TTC549 (cell line): Measurements from ENCODE around the gene LOXHD1.

Source experiments
- FAIRE-seq: peaks from 2 replicates; lab custom pipeline; 2012; peaks lifted over from hg19 to GRCh38; lab: Jason Lieb, UNC

The LOXHD1 gene

GRCh38 chr18:46445522-46446313 lies 211.3 kb downstream of the LOXHD1 start:
- FAIRE-seq: no peak

- FAIRE-seq: no peak
Measured at GRCh38 chr18:46439037-46439436, 218.0 kb downstream of the LOXHD1 start.

DNA sequence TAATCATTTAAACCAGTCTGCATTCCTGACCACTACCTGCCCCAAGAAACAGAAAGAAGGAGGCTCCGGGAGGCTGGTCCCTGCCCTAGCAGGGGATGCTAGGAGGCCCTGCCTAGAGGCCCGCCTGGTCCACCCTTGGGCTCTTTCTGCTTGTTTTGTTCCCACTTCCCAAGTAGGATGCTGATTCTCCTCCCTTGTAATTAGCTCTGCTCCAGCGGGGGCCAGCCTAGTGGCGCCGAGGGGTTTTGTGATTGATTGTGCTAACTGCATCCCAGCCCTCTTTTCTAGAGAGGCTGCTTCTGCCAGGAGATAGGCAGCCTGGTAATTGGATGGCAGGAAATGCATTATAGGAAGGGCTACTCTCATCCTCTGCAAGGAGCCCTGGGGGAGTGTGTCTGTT lies 220.0 kb downstream of the LOXHD1 start:
- no peak for FAIRE-seq

DNA sequence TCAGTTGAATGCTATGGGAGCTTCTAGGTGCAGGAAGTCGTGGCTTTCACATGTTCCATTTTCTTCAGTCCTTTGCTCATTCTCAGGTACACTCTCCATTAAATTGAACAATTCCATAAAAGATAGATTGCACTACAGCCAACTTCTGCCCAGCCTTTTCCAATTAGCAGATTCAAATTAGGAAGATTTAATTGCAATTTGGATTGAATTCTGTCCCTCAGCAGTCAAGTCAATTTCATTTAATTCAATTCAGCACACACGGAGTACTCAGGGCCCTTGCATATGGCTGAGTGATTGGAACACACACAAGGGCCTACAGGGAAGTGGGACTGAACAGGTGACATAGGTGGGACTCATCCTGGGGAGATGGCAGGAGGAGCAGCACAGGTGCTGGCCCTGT lies 220.4 kb downstream of the LOXHD1 start:
- FAIRE-seq: no peak

DNA sequence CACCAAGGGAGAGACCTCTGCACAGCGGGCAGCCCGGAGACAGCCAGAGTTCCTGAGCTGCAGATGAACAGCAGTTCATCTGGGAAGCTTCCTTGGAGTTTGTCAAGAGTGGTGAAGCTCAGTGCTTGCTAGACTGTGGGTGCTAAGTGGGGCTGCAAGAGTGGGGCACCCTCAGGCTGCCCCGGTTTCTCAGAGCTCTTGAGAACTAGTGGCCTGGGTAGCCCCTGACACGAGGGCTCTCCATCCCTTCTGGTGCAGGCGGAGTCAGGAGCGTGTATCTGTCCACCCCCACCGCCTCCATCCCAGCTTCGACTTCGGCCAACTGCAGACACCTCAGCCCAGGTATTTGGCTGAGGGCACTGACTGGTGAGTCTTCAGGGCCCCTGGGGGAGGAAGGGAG lies 222.0 kb downstream of the LOXHD1 start:
- no peak for FAIRE-seq

GRCh38 chr18:46434629-46435028 lies 222.4 kb downstream of the LOXHD1 start:
- FAIRE-seq: no peak

DNA sequence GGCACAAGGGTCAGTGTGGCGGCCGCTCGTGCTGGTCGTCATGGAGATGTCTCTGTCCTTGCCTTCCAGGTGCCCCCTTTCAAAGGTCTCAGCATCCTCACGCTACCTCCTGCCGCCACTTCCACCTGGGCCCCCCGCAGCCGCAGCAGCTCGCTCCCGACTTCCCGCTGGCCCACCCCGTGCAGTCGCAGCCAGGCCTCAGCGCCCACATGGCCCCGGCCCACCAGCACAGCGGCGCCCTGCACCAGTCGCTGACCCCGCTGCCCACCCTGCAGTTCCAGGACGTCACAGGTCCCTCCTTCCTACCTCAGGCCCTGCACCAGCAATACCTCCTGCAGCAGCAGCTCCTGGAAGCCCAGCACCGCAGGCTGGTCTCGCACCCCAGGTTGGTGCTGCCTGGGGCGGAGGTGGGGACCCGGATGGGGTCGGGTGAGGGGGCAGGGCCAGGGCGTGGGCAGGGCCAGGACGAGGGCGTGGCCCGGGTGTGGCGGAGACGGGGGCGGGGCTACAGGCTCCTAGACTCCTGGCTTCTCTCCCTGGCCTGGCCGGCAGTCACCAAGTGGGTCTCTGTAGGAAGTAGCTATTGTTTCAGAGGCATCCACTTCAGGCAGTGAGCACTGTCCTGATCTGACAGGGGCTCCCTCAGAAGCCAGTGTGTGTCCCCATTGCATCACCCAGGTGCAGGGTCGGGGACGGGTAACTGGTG lies 223.7 kb downstream of the LOXHD1 start:
- no peak for FAIRE-seq

- FAIRE-seq: no peak
Measured at GRCh38 chr18:46431522-46432171, 225.4 kb downstream of the LOXHD1 start.

DNA sequence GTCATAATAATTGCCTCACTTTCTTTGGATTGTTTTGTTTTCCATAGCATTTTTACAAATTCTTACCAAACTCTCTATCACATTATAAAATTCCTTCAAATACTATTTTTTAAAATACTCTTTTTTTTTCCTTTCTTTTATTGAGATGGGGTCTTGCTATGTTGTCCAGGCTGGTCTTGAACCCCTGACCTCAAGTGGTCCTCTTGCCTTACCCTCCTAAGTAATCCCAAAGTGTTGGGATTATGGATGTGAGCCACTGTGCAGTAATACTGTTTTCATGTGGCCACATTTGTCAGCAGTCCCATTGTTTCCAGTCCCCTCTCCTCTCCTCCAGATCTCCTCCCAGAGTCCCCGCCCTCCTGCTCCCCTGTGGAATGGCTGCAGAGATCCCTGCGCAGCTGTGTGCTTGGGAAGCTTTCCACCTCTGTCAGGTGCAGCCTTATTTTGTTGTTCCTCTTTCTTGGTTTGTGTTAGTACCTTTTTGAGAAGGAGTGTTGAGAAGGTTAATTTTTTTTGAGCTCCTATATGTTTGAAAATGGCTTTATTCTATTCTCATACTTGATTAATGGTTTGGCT lies 227.3 kb downstream of the LOXHD1 start:
- FAIRE-seq: no peak

DNA sequence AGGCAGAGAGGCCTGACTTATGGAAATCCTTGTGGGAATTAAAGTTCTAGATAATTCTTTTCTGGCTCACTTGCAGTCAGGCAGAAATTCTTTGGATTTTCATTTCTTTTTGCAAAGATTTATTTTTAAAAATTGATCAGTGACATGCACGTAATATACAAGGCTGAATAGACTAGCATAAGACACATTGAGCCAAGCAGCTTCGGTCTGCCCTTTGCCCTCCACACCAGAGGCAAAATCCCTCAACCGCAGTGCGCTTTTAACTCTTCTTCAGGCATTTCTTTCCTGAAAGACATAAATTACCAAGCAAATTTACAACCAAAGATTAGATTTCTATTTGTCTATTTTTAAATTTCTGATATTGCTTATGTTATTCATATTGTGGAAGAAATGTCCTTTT lies 227.9 kb downstream of the LOXHD1 start:
- no peak for FAIRE-seq

- no peak for FAIRE-seq
Measured at GRCh38 chr18:46428368-46428767, 228.7 kb downstream of the LOXHD1 start.

DNA sequence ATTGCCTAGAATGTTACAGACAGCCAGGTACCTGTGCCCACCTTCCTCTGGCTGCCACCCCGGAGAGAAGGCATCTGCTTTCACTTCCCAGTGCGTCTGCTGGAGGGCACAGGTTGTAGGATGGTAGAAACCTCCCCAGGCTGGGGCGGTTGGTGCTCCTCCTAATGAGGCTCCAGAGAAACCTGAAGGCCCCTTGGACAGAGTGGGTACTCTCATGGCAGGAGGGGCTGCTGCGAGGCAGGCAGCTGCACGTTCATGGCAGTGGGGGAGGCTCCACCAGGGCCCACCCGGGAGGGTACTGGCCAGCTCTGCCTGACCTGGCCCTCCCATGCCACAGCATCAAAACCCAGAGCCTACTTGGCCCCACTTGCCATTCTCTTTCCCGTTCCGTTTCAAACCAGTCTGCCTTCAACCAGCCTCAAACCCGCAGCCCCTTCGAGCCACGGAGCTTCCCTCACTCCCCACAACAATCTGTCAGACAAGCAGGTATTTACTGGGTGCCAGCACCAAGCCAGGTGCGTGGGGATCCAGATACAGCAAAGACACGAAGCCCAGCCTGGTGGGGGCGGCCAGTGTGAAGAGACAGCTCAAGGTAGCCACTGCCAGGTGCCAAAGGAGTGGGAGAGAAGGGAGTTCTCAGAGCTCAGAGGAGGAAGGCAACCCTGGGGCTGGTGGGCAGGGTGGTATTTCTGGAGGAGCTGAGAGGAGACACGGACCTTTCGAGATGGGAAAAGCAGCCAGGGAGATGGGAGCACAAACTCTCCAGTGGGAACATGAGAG lies 229.6 kb downstream of the LOXHD1 start:
- no peak for FAIRE-seq
